Stimulated activated CD4-positive, alpha-beta T cell treated with anti-CD3 and anti-CD28 coated beads, TNF-alpha, amount 100 ng/mL, for 4 hours (primary cell): ENCODE data around the gene LMO4.

ENCODE experiments used
- DNase-seq, 3 experiments: peaks; one replicate each; pipeline ENCODE4 v3.0.0-alpha.2; 2020; ENCODE audit warnings: low read depth in 3 of 3

Gene LMO4

GRCh38 chr1:87328272-87329050, at the start of gene LMO4:
Gene LMO4 (plus strand): TSS chr1:87328880. CDS start chr1:87332016, 3,136 bp downstream.
- DNase-seq: peak; percentile 54 to 58 (median 56)

GRCh38 chr1:87279536-87279875, 49.2 kb upstream of the LMO4 start:
- no peak for DNase-seq

- DNase-seq: no peak
Observed at GRCh38 chr1:87279966-87280535, 48.6 kb upstream of the LMO4 start.

- no peak for DNase-seq
Observed at GRCh38 chr1:87284456-87285240, 44.0 kb upstream of the LMO4 start.

GRCh38 chr1:87291107-87291506, 37.6 kb upstream of the LMO4 start:
- DNase-seq: no peak

- peak; percentile 4 to 37 (median 6) for DNase-seq
Observed at GRCh38 chr1:87292684-87293493, 35.8 kb upstream of the LMO4 start.

- no peak for DNase-seq
Observed at GRCh38 chr1:87294633-87295032, 34.0 kb upstream of the LMO4 start.

GRCh38 chr1:87295445-87296110, 33.1 kb upstream of the LMO4 start:
- DNase-seq: no peak

GRCh38 chr1:87296206-87296605, 32.5 kb upstream of the LMO4 start:
- no peak for DNase-seq

GRCh38 chr1:87299661-87300060, 29.0 kb upstream of the LMO4 start:
- no peak for DNase-seq

- no peak for DNase-seq
Observed at GRCh38 chr1:87300628-87301027, 28.1 kb upstream of the LMO4 start.

GRCh38 chr1:87305151-87305550, 23.5 kb upstream of the LMO4 start:
- DNase-seq: no peak

- DNase-seq: no peak
Observed at GRCh38 chr1:87305762-87306161, 22.9 kb upstream of the LMO4 start.

GRCh38 chr1:87307306-87307705, 21.4 kb upstream of the LMO4 start:
- DNase-seq: no peak

GRCh38 chr1:87307931-87308330, 20.7 kb upstream of the LMO4 start:
- no peak for DNase-seq

- no peak for DNase-seq
Observed at GRCh38 chr1:87314091-87314490, 14.6 kb upstream of the LMO4 start.

GRCh38 chr1:87318056-87318650, 10.5 kb upstream of the LMO4 start:
- DNase-seq: no peak

GRCh38 chr1:87318806-87319205, 9.9 kb upstream of the LMO4 start:
- no peak for DNase-seq

- DNase-seq: no peak
Observed at GRCh38 chr1:87325982-87326738, 2.5 kb upstream of the LMO4 start.
